ENCODE results near the gene DAB2IP. TPM values are rescaled to one million over a fixed set of nuclear protein-coding genes. Genes with fewer than 3 reads are reported as not detected.

Gene DAB2IP
- total RNA-seq, 2 donors from 2014 or later: 51.6 to 83.2 TPM

DNA sequence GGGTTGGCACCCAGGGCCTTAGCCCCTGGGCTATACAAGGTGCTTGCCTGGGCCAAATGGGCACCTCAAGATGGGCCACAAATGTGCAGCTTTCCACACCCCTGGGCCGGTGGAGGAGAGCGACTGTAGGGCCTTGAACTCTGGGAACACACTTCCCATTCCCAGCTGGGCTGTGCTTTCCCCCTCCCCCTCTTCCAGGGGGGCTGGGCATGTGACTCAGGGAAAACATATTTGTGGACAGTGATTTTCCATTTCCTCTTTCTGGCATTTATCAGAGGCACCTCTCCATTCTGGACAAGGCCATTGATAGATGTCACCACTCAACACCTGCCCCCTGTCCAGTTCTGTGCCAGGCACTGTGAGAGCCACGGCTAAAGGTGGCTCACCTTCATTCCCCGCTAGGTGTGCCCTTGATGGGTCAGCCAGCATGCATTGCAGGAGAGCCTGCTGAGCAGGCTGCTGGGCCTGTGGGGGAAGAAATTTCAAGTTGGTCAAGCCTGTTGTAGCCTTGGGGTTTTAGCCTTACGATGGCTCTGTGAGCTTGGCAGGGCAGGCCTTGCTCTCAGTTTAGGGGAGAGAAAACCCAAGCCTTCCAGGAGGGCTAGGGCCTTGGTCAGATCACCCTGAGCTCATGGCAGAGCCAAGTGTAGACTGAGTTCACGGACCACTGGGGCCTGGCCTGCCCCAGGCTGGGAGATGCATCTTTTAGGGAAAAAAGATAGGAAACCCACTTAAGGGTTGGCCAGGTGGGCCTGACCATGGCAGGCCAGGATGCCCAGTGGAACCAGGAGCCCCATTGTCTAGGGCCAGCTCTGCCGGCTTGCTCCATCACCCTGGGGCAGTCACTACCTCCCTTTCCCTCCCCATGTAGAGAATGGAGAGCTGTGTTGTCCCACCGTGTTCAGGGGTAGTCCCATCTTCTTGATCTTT is 113.9 kb downstream of the DAB2IP start:
- intact Hi-C loops (cut with DNase I): no loop called here
- DNase-seq (ENCODE audit: low spot score): no peak

DNA sequence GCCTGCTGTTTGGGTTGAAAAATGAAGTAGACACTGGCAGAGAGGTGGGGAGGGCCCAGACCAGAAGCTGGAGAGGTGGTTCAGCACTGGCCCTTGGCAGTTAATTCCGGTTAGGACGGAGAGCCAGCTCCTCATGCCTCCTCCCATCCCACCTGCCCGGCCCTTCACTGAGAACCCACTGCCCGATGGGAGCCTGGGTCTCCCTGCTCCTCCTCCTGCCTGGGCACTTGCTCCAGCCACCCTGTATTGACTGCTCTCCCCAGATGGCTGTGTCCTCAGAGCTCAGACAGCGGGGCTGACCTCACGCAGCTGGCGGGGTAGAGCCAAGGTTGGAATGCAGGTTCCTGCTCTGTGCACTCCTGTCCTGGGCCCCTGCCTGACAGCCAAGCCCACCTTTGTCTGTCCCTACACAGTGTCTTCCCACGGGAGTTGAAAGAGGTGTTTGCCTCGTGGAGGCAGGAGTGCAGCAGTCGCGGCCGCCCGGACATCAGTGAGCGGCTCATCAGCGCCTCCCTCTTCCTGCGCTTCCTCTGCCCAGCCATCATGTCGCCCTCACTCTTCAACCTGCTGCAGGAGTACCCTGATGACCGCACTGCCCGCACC is 114.7 kb downstream of the DAB2IP start:
- Histone ChIP-seq H3K27ac (no peak overlapping the region), H3K9me3 (no peaks in the 10 kb centered on the region), H3K36me3 (peaks cover 0 to 7% of the 10 kb centered on the region in 2 donors), H3K4me3 (no peak overlapping the region), H3K27me3 (replicated peaks; ENCODE audit: insufficient read depth) (no peaks in the 10 kb centered on the region), H3K4me1 (replicated peaks) (no peaks in the 10 kb centered on the region)
- no peak for TF ChIP-seq POLR2A (IDR thresholded peaks at IDR 0.05)
- TF ChIP-seq POLR2AphosphoS5 (IDR thresholded peaks at IDR 0.05): no peak
- TF ChIP-seq, protein P1, sequence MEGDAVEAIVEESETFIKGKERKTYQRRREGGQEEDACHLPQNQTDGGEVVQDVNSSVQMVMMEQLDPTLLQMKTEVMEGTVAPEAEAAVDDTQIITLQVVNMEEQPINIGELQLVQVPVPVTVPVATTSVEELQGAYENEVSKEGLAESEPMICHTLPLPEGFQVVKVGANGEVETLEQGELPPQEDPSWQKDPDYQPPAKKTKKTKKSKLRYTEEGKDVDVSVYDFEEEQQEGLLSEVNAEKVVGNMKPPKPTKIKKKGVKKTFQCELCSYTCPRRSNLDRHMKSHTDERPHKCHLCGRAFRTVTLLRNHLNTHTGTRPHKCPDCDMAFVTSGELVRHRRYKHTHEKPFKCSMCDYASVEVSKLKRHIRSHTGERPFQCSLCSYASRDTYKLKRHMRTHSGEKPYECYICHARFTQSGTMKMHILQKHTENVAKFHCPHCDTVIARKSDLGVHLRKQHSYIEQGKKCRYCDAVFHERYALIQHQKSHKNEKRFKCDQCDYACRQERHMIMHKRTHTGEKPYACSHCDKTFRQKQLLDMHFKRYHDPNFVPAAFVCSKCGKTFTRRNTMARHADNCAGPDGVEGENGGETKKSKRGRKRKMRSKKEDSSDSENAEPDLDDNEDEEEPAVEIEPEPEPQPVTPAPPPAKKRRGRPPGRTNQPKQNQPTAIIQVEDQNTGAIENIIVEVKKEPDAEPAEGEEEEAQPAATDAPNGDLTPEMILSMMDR (IDR thresholded peaks at IDR 0.05): no peak
- 87% methylated on average over 19 of the region's 19 CpGs for WGBS
- DNase-seq (ENCODE audit: low spot score): no peak
- intact Hi-C loops (cut with DNase I): no loop called here

More for the DNA sequence above, 113.9 kb downstream of the DAB2IP start:
- peak overlapping the region in 1 of 2 donors; percentile 9 for H3K27ac ChIP-seq
- no peak overlapping the region for H3K4me3 ChIP-seq
- H3K4me1 ChIP-seq (replicated peaks): no peaks in the 10 kb centered on the region
- no peaks in the 10 kb centered on the region for H3K27me3 ChIP-seq (replicated peaks; ENCODE audit: insufficient read depth)
- peak; percentile 60 for TF ChIP-seq POLR2AphosphoS5 (IDR thresholded peaks at IDR 0.05)
- TF ChIP-seq, protein P1 (IDR thresholded peaks at IDR 0.05): no peak
- H3K36me3 ChIP-seq: peaks cover 0 to 5% of the 10 kb centered on the region in 2 donors
- WGBS: 72% methylated on average over 8 of the region's 8 CpGs
- H3K9me3 ChIP-seq: no peaks in the 10 kb centered on the region

- Histone ChIP-seq H3K36me3 (peaks cover 0 to 7% of the 10 kb centered on the region in 2 donors), H3K4me3 (no peak overlapping the region), H3K4me1 (replicated peaks) (no peaks in the 10 kb centered on the region), H3K27me3 (replicated peaks; ENCODE audit: insufficient read depth) (no peaks in the 10 kb centered on the region), H3K9me3 (no peaks in the 10 kb centered on the region), H3K27ac (no peak overlapping the region)
- WGBS: 82% methylated on average over 9 of the region's 9 CpGs
- intact Hi-C loops (cut with DNase I): no loop called here
- TF ChIP-seq, protein P1 (IDR thresholded peaks at IDR 0.05): no peak
- TF ChIP-seq POLR2A (IDR thresholded peaks at IDR 0.05) (no peak), POLR2AphosphoS5 (IDR thresholded peaks at IDR 0.05) (no peak)
- no peak for DNase-seq (ENCODE audit: low spot score)
Observed at GRCh38 chr9:121767171-121767769, 115.8 kb downstream of the DAB2IP start.

GRCh38 chr9:121768416-121769015 is 117.1 kb downstream of the DAB2IP start:
- Histone ChIP-seq H3K4me3 (no peak overlapping the region), H3K9me3 (no peaks in the 10 kb centered on the region), H3K4me1 (replicated peaks) (no peaks in the 10 kb centered on the region), H3K27ac (no peak overlapping the region), H3K27me3 (replicated peaks; ENCODE audit: insufficient read depth) (no peaks in the 10 kb centered on the region), H3K36me3 (peaks cover 0 to 12% of the 10 kb centered on the region in 2 donors)
- no peak for DNase-seq (ENCODE audit: low spot score)
- TF ChIP-seq POLR2A (IDR thresholded peaks at IDR 0.05) (no peak), POLR2AphosphoS5 (IDR thresholded peaks at IDR 0.05) (no peak)
- TF ChIP-seq, protein P1 (IDR thresholded peaks at IDR 0.05): no peak
- 92% methylated on average over 15 of the region's 15 CpGs for WGBS
- intact Hi-C loops (cut with DNase I): no loop called here

Measured in prostate gland (tissue), 2 donors.